ENCODE measurements around the gene NTN5.

NTN5 gene

GRCh38 chr19:48627201-48627864 lies 45.5 kb downstream of the NTN5 start:
- H3K4me3 ChIP-seq (ENCODE audit: low read depth, low read length, poor library complexity, severe bottlenecking), result no peak overlapping the region
- TF ChIP-seq EZH2 (IDR thresholded peaks at IDR 0.05; ENCODE audit: borderline replicate concordance, low read length) (no peak), CTCF (IDR thresholded peaks at IDR 0.05; ENCODE audit: low read length) (no peak)
- H3K9me2 ChIP-seq (ENCODE audit: low read depth, low read length), result no peaks in the 10 kb centered on the region
- no peaks in the 10 kb centered on the region for H3K27me3 ChIP-seq (ENCODE audit: insufficient read depth, low read length)
- no peak overlapping the region for H3K4me2 ChIP-seq (ENCODE audit: low read length)
- no peaks in the 10 kb centered on the region for H3K9me3 ChIP-seq (ENCODE audit: low read length)
- H3K27ac ChIP-seq (ENCODE audit: low read depth, low read length, poor library complexity, severe bottlenecking), result no peak overlapping the region
- H3K79me2 ChIP-seq (ENCODE audit: insufficient read depth, low read length), result no peaks in the 10 kb centered on the region
- no peak overlapping the region for H3K9ac ChIP-seq (ENCODE audit: low read length)
- no peaks in the 10 kb centered on the region for H4K20me1 ChIP-seq (ENCODE audit: insufficient read depth, low read length)
- no peak overlapping the region for H2AFZ ChIP-seq (ENCODE audit: low read length)
- H3K4me1 ChIP-seq (ENCODE audit: insufficient read depth, low read length, severe bottlenecking), result peaks cover 29% of the 10 kb centered on the region
- H3K36me3 ChIP-seq (ENCODE audit: insufficient read depth, low read length), result peaks cover 17% of the 10 kb centered on the region
- H3F3A ChIP-seq (ENCODE audit: insufficient read depth, low read length), result no peaks in the 10 kb centered on the region

- H2AFZ ChIP-seq (ENCODE audit: low read length), result no peak overlapping the region
- H3K4me3 ChIP-seq (ENCODE audit: low read depth, low read length, poor library complexity, severe bottlenecking), result no peak overlapping the region
- no peak overlapping the region for H3K9ac ChIP-seq (ENCODE audit: low read length)
- H3K27me3 ChIP-seq (ENCODE audit: insufficient read depth, low read length), result no peaks in the 10 kb centered on the region
- no peak overlapping the region for H3K4me2 ChIP-seq (ENCODE audit: low read length)
- peaks cover 12% of the 10 kb centered on the region for H3K36me3 ChIP-seq (ENCODE audit: insufficient read depth, low read length)
- H3K9me3 ChIP-seq (ENCODE audit: low read length), result no peaks in the 10 kb centered on the region
- peaks cover 31% of the 10 kb centered on the region for H3K4me1 ChIP-seq (ENCODE audit: insufficient read depth, low read length, severe bottlenecking)
- H3K79me2 ChIP-seq (ENCODE audit: insufficient read depth, low read length), result no peaks in the 10 kb centered on the region
- H3K9me2 ChIP-seq (ENCODE audit: low read depth, low read length), result no peaks in the 10 kb centered on the region
- no peak for TF ChIP-seq CTCF (IDR thresholded peaks at IDR 0.05; ENCODE audit: low read length)
- no peak for TF ChIP-seq EZH2 (IDR thresholded peaks at IDR 0.05; ENCODE audit: borderline replicate concordance, low read length)
- no peaks in the 10 kb centered on the region for H3F3A ChIP-seq (ENCODE audit: insufficient read depth, low read length)
- no peak overlapping the region for H3K27ac ChIP-seq (ENCODE audit: low read depth, low read length, poor library complexity, severe bottlenecking)
- no peaks in the 10 kb centered on the region for H4K20me1 ChIP-seq (ENCODE audit: insufficient read depth, low read length)
Observed at GRCh38 chr19:48625891-48626327, 46.9 kb downstream of the NTN5 start.

- no peaks in the 10 kb centered on the region for H4K20me1 ChIP-seq (ENCODE audit: insufficient read depth, low read length)
- peaks cover 9% of the 10 kb centered on the region for H3K36me3 ChIP-seq (ENCODE audit: insufficient read depth, low read length)
- no peaks in the 10 kb centered on the region for H3F3A ChIP-seq (ENCODE audit: insufficient read depth, low read length)
- H3K9ac ChIP-seq (ENCODE audit: low read length), result peak overlapping the region; percentile 93
- H3K27me3 ChIP-seq (ENCODE audit: insufficient read depth, low read length), result no peaks in the 10 kb centered on the region
- no peaks in the 10 kb centered on the region for H3K9me2 ChIP-seq (ENCODE audit: low read depth, low read length)
- no peaks in the 10 kb centered on the region for H3K9me3 ChIP-seq (ENCODE audit: low read length)
- no peaks in the 10 kb centered on the region for H3K79me2 ChIP-seq (ENCODE audit: insufficient read depth, low read length)
- TF ChIP-seq EZH2 (IDR thresholded peaks at IDR 0.05; ENCODE audit: borderline replicate concordance, low read length), result no peak
- no peak for TF ChIP-seq CTCF (IDR thresholded peaks at IDR 0.05; ENCODE audit: low read length)
- no peak overlapping the region for H2AFZ ChIP-seq (ENCODE audit: low read length)
- H3K4me2 ChIP-seq (ENCODE audit: low read length), result peak overlapping the region; percentile 88
- peaks cover 35% of the 10 kb centered on the region for H3K4me1 ChIP-seq (ENCODE audit: insufficient read depth, low read length, severe bottlenecking)
- peak overlapping the region; percentile 85 for H3K4me3 ChIP-seq (ENCODE audit: low read depth, low read length, poor library complexity, severe bottlenecking)
- peak overlapping the region; percentile 59 for H3K27ac ChIP-seq (ENCODE audit: low read depth, low read length, poor library complexity, severe bottlenecking)
Observed at GRCh38 chr19:48624791-48625723, 47.8 kb downstream of the NTN5 start.
